Activated T-helper 17 cell treated with anti-CD3 and anti-CD28 coated beads, Interleukin-2, amount 50 U/mL, for 72 hours (primary cell): ENCODE data around the gene RSPH3. TPM values are rescaled to one million over a fixed set of nuclear protein-coding genes. Genes with fewer than 3 reads are reported as not detected.
"Not testable (repeated sequence)": the region's sequence is repeated elsewhere in the genome, so short reads cannot be mapped to it uniquely, and the experiment has no call there.

Experiments
- ATAC-seq: fragments of 150-1000 bp; cut with Tn5 transposase; replicated peaks from 2 replicates; pipeline ENCODE4 v1.10.0; 2021; ENCODE audit warnings: mild to moderate bottlenecking, moderate library complexity
- H3K27ac Mint-ChIP-seq: one replicate; pipeline ENCODE4 v1.8.0; 2022; ENCODE audit warnings: mixed read lengths
- H3K27me3 Mint-ChIP-seq: one replicate; pipeline ENCODE4 v1.8.0; 2022; ENCODE audit warnings: mixed read lengths
- H3K36me3 Mint-ChIP-seq: one replicate; pipeline ENCODE4 v1.8.0; 2022; ENCODE audit warnings: low read depth, mild to moderate bottlenecking, mixed read lengths
- H3K4me1 Mint-ChIP-seq: one replicate; pipeline ENCODE4 v1.8.0; 2022; ENCODE audit warnings: mixed read lengths
- H3K4me3 Mint-ChIP-seq: one replicate; pipeline ENCODE4 v1.8.0; 2022; ENCODE audit warnings: mild to moderate bottlenecking, mixed read lengths
- H3K9me3 Mint-ChIP-seq: one replicate; pipeline ENCODE4 v1.8.0; 2022; ENCODE audit warnings: mixed read lengths
- total RNA-seq, 2 donors: library from RNA; stranded (reverse); gene quantifications; one replicate each; pipeline ENCODE4 v1.2.3, GENCODE V29; 2022

The RSPH3 gene
- total RNA-seq, 2 donors from 2014 or later: 2.4 to 15.9 TPM

DNA sequence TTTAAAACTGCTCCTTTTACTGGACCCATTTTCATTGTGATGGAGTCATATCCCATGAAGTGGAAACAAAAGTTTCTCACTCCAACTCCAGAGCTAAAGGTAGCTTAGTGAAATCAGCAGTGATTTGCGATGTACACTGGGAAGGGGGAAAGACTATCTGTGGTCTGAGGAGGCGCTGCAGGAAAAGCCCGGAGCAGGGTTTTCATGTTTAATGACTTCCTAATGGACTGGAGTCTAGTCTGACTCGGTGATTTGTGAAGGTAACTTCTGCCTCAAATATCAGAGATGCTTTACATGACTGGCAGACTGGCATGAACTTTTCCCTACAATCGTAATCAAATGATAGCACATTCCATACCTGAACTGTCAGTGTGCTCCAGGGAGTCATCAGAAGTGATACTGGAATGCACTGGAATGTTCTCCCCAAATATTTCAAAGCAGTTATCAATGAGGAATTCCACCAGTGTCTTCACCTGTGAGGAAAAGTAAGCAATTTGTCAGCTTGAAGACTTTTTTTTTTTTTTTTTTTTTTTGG is 37.8 kb upstream of the RSPH3 start:
- ATAC-seq: no peak
- Mint-ChIP-seq H3K27me3 (no peaks in the 10 kb centered on the region), H3K4me3 (peak overlapping the region; percentile 90), H3K36me3 (peaks cover 82% of the 10 kb centered on the region), H3K9me3 (no peaks in the 10 kb centered on the region), H3K4me1 (peaks cover 31% of the 10 kb centered on the region), H3K27ac (peak overlapping the region; percentile 99)

DNA sequence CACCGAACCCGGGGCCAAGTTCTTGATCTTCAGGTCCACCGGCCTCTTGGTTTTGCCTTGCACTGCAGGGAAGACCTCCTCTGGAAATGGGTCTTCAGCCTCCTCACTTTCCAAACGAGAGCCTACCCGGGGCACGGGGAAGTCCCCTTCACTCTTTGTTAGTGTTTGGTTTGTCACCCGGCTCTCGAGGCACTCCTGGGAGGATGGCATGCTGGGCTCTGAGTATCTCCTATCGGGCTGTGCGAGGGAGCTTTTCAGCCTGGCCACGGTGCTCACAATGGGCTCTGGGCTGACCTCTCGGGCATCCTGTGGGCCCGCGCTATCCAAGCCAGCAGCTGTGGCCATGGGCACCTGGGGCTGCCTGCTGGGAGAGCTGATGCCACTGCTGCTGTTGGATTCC is 36.7 kb upstream of the RSPH3 start:
- Mint-ChIP-seq H3K4me1 (peaks cover 28% of the 10 kb centered on the region), H3K36me3 (peaks cover 70% of the 10 kb centered on the region), H3K27ac (peak overlapping the region; percentile 80), H3K27me3 (no peaks in the 10 kb centered on the region), H3K9me3 (no peaks in the 10 kb centered on the region), H3K4me3 (peak overlapping the region; percentile 90)
- ATAC-seq: peak; percentile 18

DNA sequence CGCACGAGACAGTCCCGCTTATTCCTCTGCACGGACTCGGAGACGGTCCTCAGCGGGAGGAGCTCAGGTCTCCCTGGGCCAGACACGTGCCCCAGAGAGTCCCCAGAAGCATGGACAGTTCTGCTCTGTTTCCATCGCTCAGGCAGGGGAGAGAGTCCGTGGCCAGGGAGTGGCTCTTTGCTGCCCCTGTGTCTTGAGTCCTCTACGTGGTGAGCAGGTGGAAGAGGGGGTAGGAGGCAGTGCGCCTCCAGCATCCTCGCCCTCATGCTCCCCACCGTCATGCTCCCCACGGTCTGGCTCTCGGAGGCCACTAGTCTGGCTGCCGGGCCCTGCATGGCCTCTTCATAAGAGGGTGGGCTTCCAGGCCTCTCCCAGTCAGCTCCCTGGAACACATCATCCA is 35.9 kb upstream of the RSPH3 start:
- Mint-ChIP-seq H3K36me3 (peaks cover 62% of the 10 kb centered on the region), H3K9me3 (no peaks in the 10 kb centered on the region), H3K4me1 (peaks cover 23% of the 10 kb centered on the region), H3K27me3 (no peaks in the 10 kb centered on the region), H3K27ac (peak overlapping the region; percentile 19), H3K4me3 (peak overlapping the region; percentile 90)
- ATAC-seq: no peak

DNA sequence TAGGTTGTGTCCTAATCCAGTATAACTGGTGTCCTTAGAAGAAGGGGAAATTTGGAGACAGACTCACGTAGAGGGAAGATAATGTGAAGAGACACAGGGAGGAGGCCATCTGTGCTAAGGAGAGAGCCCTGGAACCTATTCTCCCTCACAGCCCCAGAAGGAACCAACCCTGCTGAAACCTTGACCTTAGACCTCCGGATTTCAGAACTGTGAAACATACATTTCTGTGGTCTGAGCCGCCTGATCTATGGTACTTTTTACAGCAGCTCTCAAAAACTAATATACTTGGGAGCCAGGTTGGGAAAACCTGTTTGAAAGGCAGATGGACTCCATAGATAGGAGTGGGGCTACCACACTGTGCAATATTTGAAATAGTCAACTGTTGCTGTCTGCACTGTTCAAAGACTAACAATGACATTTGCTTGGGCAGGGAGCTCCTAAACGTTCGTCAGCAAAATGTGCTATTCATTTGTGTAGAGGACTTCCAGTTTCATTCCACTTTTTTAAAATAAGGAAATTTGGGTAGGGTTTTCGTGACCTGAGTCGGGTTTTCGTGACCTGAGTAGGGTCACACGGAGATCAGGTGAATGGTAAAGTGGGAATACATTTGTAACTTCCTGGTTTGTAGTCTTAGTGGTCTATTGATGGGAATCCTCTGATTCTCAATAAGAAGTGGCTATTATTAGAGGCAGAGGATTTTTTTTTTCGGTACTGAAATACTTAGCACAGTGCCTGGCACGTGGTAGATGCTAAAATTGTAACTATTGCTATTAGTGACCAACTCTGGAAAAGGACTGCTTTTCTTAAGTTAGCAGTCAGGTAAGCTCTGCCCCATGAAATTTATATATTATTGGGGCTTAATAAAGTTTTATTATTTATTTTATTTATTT is 33.4 kb upstream of the RSPH3 start:
- peak; percentile 60 for ATAC-seq
- peaks cover 13% of the 10 kb centered on the region for H3K4me1 Mint-ChIP-seq
- peak overlapping the region; percentile 14 for H3K4me3 Mint-ChIP-seq
- no peaks in the 10 kb centered on the region for H3K9me3 Mint-ChIP-seq
- no peak overlapping the region for H3K27ac Mint-ChIP-seq
- H3K27me3 Mint-ChIP-seq: no peaks in the 10 kb centered on the region
- H3K36me3 Mint-ChIP-seq: peaks cover 37% of the 10 kb centered on the region

DNA sequence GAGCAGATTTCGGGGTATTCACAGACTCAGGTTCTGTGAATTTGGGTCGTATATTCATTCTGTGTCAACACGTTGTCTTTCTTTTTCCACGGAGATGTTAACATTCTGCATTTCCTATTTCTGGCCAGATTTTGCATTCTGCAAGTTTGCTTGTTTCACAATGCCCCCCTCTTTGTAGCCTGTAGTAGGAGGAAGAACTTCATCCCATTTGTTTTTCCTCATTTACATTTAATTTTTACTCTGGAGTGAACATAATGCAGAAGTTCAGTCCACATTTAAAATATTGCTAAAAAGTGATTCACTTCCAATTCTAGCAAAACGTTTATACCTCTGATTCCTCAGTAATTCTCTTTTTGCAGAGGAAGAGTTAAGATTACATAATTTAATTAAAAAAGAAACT is 31.8 kb upstream of the RSPH3 start:
- no peak for ATAC-seq
- Mint-ChIP-seq H3K4me1 (peaks cover 4% of the 10 kb centered on the region), H3K27me3 (no peaks in the 10 kb centered on the region), H3K4me3 (no peak overlapping the region), H3K36me3 (peaks cover 22% of the 10 kb centered on the region), H3K27ac (no peak overlapping the region), H3K9me3 (no peaks in the 10 kb centered on the region)

- no peak overlapping the region for H3K4me3 Mint-ChIP-seq
- no peaks in the 10 kb centered on the region for H3K27me3 Mint-ChIP-seq
- no peak for ATAC-seq
- H3K9me3 Mint-ChIP-seq: peaks cover 8% of the 10 kb centered on the region
- H3K36me3 Mint-ChIP-seq: peaks cover 5% of the 10 kb centered on the region
- peaks cover 4% of the 10 kb centered on the region for H3K4me1 Mint-ChIP-seq
- no peak overlapping the region for H3K27ac Mint-ChIP-seq
Observed at GRCh38 chr6:159030168-159030567, 30.2 kb upstream of the RSPH3 start.

GRCh38 chr6:159025224-159025623 is 25.2 kb upstream of the RSPH3 start:
- H3K36me3 Mint-ChIP-seq: peaks cover 21% of the 10 kb centered on the region

DNA sequence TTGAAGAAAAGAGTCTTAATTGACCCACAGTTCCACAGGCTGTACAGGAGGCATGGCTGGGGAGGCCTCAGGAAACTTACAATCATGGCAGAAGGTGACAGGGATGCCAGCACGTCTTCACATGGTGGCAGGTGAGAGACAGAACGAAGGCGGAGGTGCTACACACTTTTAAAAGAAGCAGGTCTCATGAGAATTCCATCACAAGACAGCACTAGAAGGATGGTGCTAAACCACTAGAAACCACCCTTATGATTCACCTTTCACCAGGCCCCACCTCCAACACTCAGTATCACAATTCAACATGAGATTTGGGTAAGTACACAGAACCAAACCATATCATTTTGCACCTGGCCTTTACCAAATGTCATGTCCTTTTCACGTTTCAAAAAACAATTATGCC is 23.9 kb upstream of the RSPH3 start:
- H3K27me3 Mint-ChIP-seq: no peaks in the 10 kb centered on the region
- H3K36me3 Mint-ChIP-seq: peaks cover 21% of the 10 kb centered on the region
- peak overlapping the region; percentile 53 for H3K4me3 Mint-ChIP-seq
- peak; percentile 98 for ATAC-seq
- peaks cover 14% of the 10 kb centered on the region for H3K9me3 Mint-ChIP-seq
- peak overlapping the region; percentile 77 for H3K27ac Mint-ChIP-seq
- H3K4me1 Mint-ChIP-seq: peaks cover 20% of the 10 kb centered on the region

More at GRCh38 chr6:159025224-159025623, 25.2 kb upstream of the RSPH3 start:
- H3K9me3 Mint-ChIP-seq: peaks cover 14% of the 10 kb centered on the region
- not testable (repeated sequence) for ATAC-seq, H3K27me3 Mint-ChIP-seq
- H3K27ac Mint-ChIP-seq: peak overlapping the region; percentile 53
- peaks cover 12% of the 10 kb centered on the region for H3K4me1 Mint-ChIP-seq
- H3K4me3 Mint-ChIP-seq: peak overlapping the region; percentile 53

- no peaks in the 10 kb centered on the region for H3K27me3 Mint-ChIP-seq
- H3K4me3 Mint-ChIP-seq: no peak overlapping the region
- peak overlapping the region; percentile 82 for H3K27ac Mint-ChIP-seq
- H3K4me1 Mint-ChIP-seq: peaks cover 28% of the 10 kb centered on the region
- peaks cover 6% of the 10 kb centered on the region for H3K9me3 Mint-ChIP-seq
- H3K36me3 Mint-ChIP-seq: peaks cover 21% of the 10 kb centered on the region
- no peak for ATAC-seq
Observed at GRCh38 chr6:159020011-159020410, 20.0 kb upstream of the RSPH3 start.

DNA sequence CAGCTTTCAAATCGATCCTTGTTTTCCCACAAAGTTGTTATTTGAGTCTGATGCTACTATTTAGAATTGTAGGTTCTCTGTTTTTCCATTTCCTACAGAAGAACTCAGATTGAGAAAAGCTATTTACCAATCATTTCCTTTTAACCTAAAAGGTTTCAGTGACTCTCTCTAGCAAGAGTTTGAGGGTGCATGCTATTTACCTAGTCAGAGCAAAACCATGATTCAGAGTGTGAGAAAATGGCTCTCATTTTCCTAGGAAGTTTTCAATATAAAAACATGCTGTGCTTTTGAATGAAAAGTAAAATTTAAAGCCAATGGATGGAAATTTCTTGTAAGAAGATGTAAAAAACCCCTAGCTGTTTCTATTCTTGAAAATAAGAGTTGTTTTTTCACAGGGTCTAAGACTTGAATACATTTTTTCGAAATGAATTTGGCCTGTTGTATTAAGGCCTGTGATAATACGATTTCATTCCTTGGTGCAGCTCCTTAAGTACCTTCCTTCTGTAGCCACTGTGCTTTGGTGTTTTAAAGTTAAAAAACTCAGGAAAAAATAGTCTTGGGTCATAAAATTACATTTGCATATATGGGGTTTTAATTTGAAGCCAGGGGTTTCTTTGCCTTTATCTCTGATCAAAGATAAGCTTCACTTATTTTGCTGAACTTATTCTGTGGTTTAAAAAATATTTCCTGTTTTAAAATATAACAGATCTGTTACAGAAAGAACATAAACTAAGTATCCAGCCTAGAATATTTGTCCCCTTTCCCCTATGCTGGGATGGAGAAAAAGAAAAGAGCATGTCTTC is 18.0 kb upstream of the RSPH3 start:
- H3K27me3 Mint-ChIP-seq: no peaks in the 10 kb centered on the region
- H3K9me3 Mint-ChIP-seq: peaks cover 6% of the 10 kb centered on the region
- H3K4me3 Mint-ChIP-seq: peak overlapping the region; percentile 69
- H3K4me1 Mint-ChIP-seq: peaks cover 28% of the 10 kb centered on the region
- peak; percentile 89 for ATAC-seq
- peaks cover 13% of the 10 kb centered on the region for H3K36me3 Mint-ChIP-seq
- H3K27ac Mint-ChIP-seq: peak overlapping the region; percentile 82

DNA sequence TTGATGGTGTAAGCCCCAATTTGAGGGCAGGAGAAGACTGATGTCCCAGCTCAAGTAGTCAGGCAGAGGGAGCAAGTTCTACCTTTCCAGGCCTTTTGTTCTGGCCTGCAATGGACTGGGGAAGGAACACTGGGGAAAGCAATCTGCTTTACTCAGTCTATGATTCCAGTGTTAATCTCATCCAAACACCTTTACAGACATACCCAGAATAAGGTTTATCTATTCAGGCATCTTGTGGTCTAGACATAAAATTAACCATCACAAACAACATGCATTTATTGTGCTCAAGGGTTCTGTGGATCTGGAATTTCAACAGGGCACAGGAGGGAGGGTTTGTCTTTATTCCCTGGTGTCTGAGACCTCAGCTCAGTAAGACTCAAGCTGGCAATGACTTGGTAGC is 14.4 kb upstream of the RSPH3 start:
- Mint-ChIP-seq H3K4me3 (peak overlapping the region; percentile 69), H3K9me3 (peaks cover 3% of the 10 kb centered on the region), H3K36me3 (no peaks in the 10 kb centered on the region), H3K27ac (peak overlapping the region; percentile 38), H3K27me3 (no peaks in the 10 kb centered on the region), H3K4me1 (peaks cover 45% of the 10 kb centered on the region)
- no peak for ATAC-seq

GRCh38 chr6:159013229-159013628 is 13.2 kb upstream of the RSPH3 start:
- H3K36me3 Mint-ChIP-seq: no peaks in the 10 kb centered on the region
- H3K4me1 Mint-ChIP-seq: peaks cover 34% of the 10 kb centered on the region
- no peak overlapping the region for H3K27ac Mint-ChIP-seq
- ATAC-seq: no peak
- H3K27me3 Mint-ChIP-seq: no peaks in the 10 kb centered on the region
- H3K4me3 Mint-ChIP-seq: peak overlapping the region; percentile 69
- peaks cover 3% of the 10 kb centered on the region for H3K9me3 Mint-ChIP-seq

- Mint-ChIP-seq H3K27me3 (no peaks in the 10 kb centered on the region), H3K4me1 (peaks cover 41% of the 10 kb centered on the region), H3K4me3 (peak overlapping the region; percentile 6), H3K36me3 (no peaks in the 10 kb centered on the region), H3K27ac (no peak overlapping the region), H3K9me3 (peaks cover 3% of the 10 kb centered on the region)
- ATAC-seq: no peak
Observed at GRCh38 chr6:159012201-159012600, 12.2 kb upstream of the RSPH3 start.

GRCh38 chr6:159010037-159010612 is 10.1 kb upstream of the RSPH3 start:
- H3K4me3 Mint-ChIP-seq: peak overlapping the region; percentile 66
- H3K9me3 Mint-ChIP-seq, H3K36me3 Mint-ChIP-seq, H3K27me3 Mint-ChIP-seq: not testable (repeated sequence)
- H3K27ac Mint-ChIP-seq: peak overlapping the region; percentile 20
- peak; percentile 42 for ATAC-seq
- peaks cover 40% of the 10 kb centered on the region for H3K4me1 Mint-ChIP-seq
